H1 (cell line): ENCODE measurements around the gene NDUFAF8. TPM values are rescaled to one million over a fixed set of nuclear protein-coding genes. Genes with fewer than 3 reads are reported as not detected.

Experiments
- CTCF ChIA-PET: fragments of 300-600 bp; sonication (Branson Sonifier 250); formaldehyde crosslinking; loops from one replicate; lab custom pipeline; 2021; ENCODE audit not compliant: partially characterized antibody; lab: Charles Lee
- POLR2A ChIA-PET: fragments of 300-600 bp; sonication (Branson Sonifier 250); formaldehyde crosslinking; loops from one replicate; lab custom pipeline; 2021; ENCODE audit warnings: inconsistent platforms; ENCODE audit not compliant: partially characterized antibody; lab: Charles Lee
- DNase-seq, 2 experiments: peaks; one replicate each; pipeline versions ENCODE4 v3.0.0 to v3.0.0-alpha.2; 2010 to 2022; ENCODE audit warnings: low spot score in 2 of 2, low read depth in 1 of 2, mixed read lengths in 1 of 2
- FAIRE-seq: peaks from 2 replicates; lab custom pipeline; 2011; peaks lifted over from hg19 to GRCh38; lab: Jason Lieb, UNC
- H2AFZ ChIP-seq: 2 replicates; pipeline ENCODE4 v1.8.1; 2012; ENCODE audit warnings: low read length, inconsistent platforms
- H2AK5ac ChIP-seq: 2 replicates; pipeline ENCODE4 v1.6.1; 2013; ENCODE audit warnings: low read depth, low read length
- H2BK120ac ChIP-seq: replicated peaks from 2 replicates; pipeline ENCODE3; 2013; ENCODE audit warnings: low read depth, low read length, inconsistent platforms
- H2BK12ac ChIP-seq: 2 replicates; pipeline ENCODE4 v1.6.1; 2013; ENCODE audit warnings: low read depth, low read length
- H2BK15ac ChIP-seq: 2 replicates; pipeline ENCODE4 v1.6.1; 2013; ENCODE audit warnings: low read length
- H2BK20ac ChIP-seq: 2 replicates; pipeline ENCODE4 v1.6.1; 2013; ENCODE audit warnings: low read length
- H2BK5ac ChIP-seq: 2 replicates; pipeline ENCODE4 v1.6.1; 2013; ENCODE audit warnings: low read depth, low read length
- H3K14ac ChIP-seq: 2 replicates; pipeline ENCODE4 v1.6.1; 2013; ENCODE audit warnings: inconsistent platforms; ENCODE audit not compliant: insufficient read length
- H3K18ac ChIP-seq: 2 replicates; pipeline ENCODE4 v1.6.1; 2013; ENCODE audit warnings: low read length; ENCODE audit errors: extremely low read depth
- H3K23ac ChIP-seq: 2 replicates; pipeline ENCODE4 v1.6.1; 2013; ENCODE audit warnings: inconsistent platforms; ENCODE audit not compliant: insufficient read length
- H3K23me2 ChIP-seq: 2 replicates; pipeline ENCODE4 v1.6.1; 2013; ENCODE audit warnings: low read depth, low read length
- H3K27ac ChIP-seq: 2 replicates; pipeline ENCODE4 v1.6.1; 2011; ENCODE audit warnings: low read depth, low read length, inconsistent platforms
- H3K27me3 ChIP-seq, 4 experiments: replicated peaks in 1 of 4; 1 replicate in 1 of 4; 2 replicates in 3 of 4; pipeline versions ENCODE4 v1.6.1 to v1.8.1; 2011 to 2013; ENCODE audit warnings: low read length in 3 of 4, mild to moderate bottlenecking in 3 of 4, inconsistent platforms in 2 of 4, mixed read lengths in 2 of 4, moderate library complexity in 1 of 4; ENCODE audit not compliant: control insufficient read depth in 3 of 4, insufficient read depth in 3 of 4; ENCODE audit errors: extremely low read depth in 1 of 4
- H3K36me3 ChIP-seq, 4 experiments: 2 replicates each; pipeline versions ENCODE4 v1.6.1 to v1.8.1; 2011 to 2013; ENCODE audit warnings: mild to moderate bottlenecking in 4 of 4, low read length in 3 of 4, moderate library complexity in 2 of 4, control low read depth in 1 of 4, inconsistent platforms in 1 of 4; ENCODE audit not compliant: insufficient read depth in 4 of 4, control insufficient read depth in 2 of 4
- H3K4ac ChIP-seq: replicated peaks from 2 replicates; pipeline ENCODE3; 2013; ENCODE audit warnings: low read length, low read depth, mixed read lengths, inconsistent platforms; ENCODE audit not compliant: insufficient read length
- H3K4me1 ChIP-seq, 4 experiments: replicated peaks in 1 of 4; 1 replicate in 1 of 4; 2 replicates in 3 of 4; pipeline versions ENCODE4 v1.6.1 to v1.8.1; 2011 to 2013; ENCODE audit warnings: low read length in 3 of 4, inconsistent platforms in 2 of 4, mixed read lengths in 1 of 4; ENCODE audit not compliant: insufficient read depth in 4 of 4, control insufficient read depth in 3 of 4
- H3K4me2 ChIP-seq, 2 experiments: 2 replicates each; pipeline versions ENCODE4 v1.6.1 to v1.8.1; 2011 to 2013; ENCODE audit warnings: low read depth in 2 of 2, low read length in 2 of 2, control low read depth in 1 of 2, inconsistent platforms in 1 of 2, mild to moderate bottlenecking in 1 of 2; ENCODE audit not compliant: insufficient read depth in 1 of 2
- H3K4me3 ChIP-seq, 4 experiments: fragments of 200-600, 300-600 bp in 1 of 4; sonication (generic), shearing (Covaris generic), sonication (Bioruptor Twin) in 1 of 4; 2 replicates each; pipeline versions ENCODE4 v1.5.1 to v1.8.1; 2011 to 2016; ENCODE audit warnings: low read length in 4 of 4, low read depth in 3 of 4, control low read depth in 2 of 4, inconsistent platforms in 2 of 4, mild to moderate bottlenecking in 2 of 4, mixed read lengths in 1 of 4, moderate library complexity in 1 of 4; ENCODE audit not compliant: insufficient read depth in 2 of 4; ENCODE audit errors: extremely low read depth in 1 of 4
- H3K56ac ChIP-seq: replicated peaks from 2 replicates; pipeline ENCODE3; 2013; ENCODE audit warnings: low read depth, mild to moderate bottlenecking, mixed read lengths, low read length, inconsistent platforms; ENCODE audit not compliant: insufficient read length
- H3K79me1 ChIP-seq: 2 replicates; pipeline ENCODE4 v1.6.1; 2013; ENCODE audit warnings: low read depth, low read length, control low read depth
- H3K79me2 ChIP-seq, 2 experiments: 2 replicates each; pipeline versions ENCODE4 v1.6.1 to v1.8.1; 2012 to 2013; ENCODE audit warnings: low read length in 2 of 2, mild to moderate bottlenecking in 2 of 2, inconsistent platforms in 1 of 2; ENCODE audit not compliant: insufficient read depth in 2 of 2, control insufficient read depth in 1 of 2
- H3K9ac ChIP-seq, 4 experiments: replicated peaks in 1 of 4; 1 replicate in 1 of 4; 2 replicates in 3 of 4; pipeline versions ENCODE4 v1.6.1 to v1.8.1; 2011 to 2013; ENCODE audit warnings: low read depth in 3 of 4, low read length in 3 of 4, control low read depth in 2 of 4, mild to moderate bottlenecking in 2 of 4, moderate library complexity in 2 of 4, inconsistent platforms in 1 of 4; ENCODE audit errors: extremely low read depth in 1 of 4
- H3K9me3 ChIP-seq, 2 experiments: 2 replicates each; pipeline versions ENCODE4 v1.6.1 to v1.8.1; 2012 to 2013; ENCODE audit warnings: mild to moderate bottlenecking in 2 of 2, moderate library complexity in 2 of 2, control low read depth in 1 of 2, inconsistent platforms in 1 of 2, low read depth in 1 of 2, low read length in 1 of 2, mixed read lengths in 1 of 2; ENCODE audit not compliant: insufficient read depth in 2 of 2
- H4K20me1 ChIP-seq, 2 experiments: replicated peaks in 1 of 2; 2 replicates each; pipeline versions ENCODE3 to v1.8.1; 2011 to 2013; ENCODE audit warnings: inconsistent platforms in 2 of 2, low read length in 2 of 2, mild to moderate bottlenecking in 1 of 2; ENCODE audit not compliant: insufficient read depth in 2 of 2, control insufficient read depth in 1 of 2
- H4K5ac ChIP-seq: 2 replicates; pipeline ENCODE4 v1.6.1; 2013; ENCODE audit warnings: low read length, low read depth, mixed read lengths, inconsistent platforms; ENCODE audit not compliant: insufficient read length
- H4K8ac ChIP-seq: 2 replicates; pipeline ENCODE4 v1.8.0; 2013; ENCODE audit warnings: mild to moderate bottlenecking, moderate library complexity, low read length, inconsistent platforms; ENCODE audit not compliant: insufficient read depth; ENCODE audit errors: extremely low read depth
- H4K91ac ChIP-seq: replicated peaks from 2 replicates; pipeline ENCODE3; 2013; ENCODE audit warnings: low read length, mixed read lengths, inconsistent platforms; ENCODE audit not compliant: insufficient read length
- CTCF ChIP-seq, 3 experiments: IDR thresholded peaks; 1 replicate in 2 of 3; 2 replicates in 1 of 3; pipeline versions ENCODE4 v1.5.1 to v1.6.1; 2011; ENCODE audit warnings: low read length in 3 of 3, mild to moderate bottlenecking in 3 of 3, inconsistent platforms in 2 of 3, low read depth in 1 of 3, moderate library complexity in 1 of 3; ENCODE audit not compliant: insufficient read depth in 1 of 3; ENCODE audit errors: control extremely low read depth in 1 of 3
- RAD21 ChIP-seq, 2 experiments: IDR thresholded peaks in 1 of 2; conservative IDR thresholded peaks in 1 of 2; 2 replicates each; pipeline ENCODE4 v1.6.1; 2011; ENCODE audit warnings: low read depth in 2 of 2, low read length in 2 of 2, improper control_type of control experiment in 1 of 2, inconsistent platforms in 1 of 2, mild to moderate bottlenecking in 1 of 2, moderate library complexity in 1 of 2
- TBP ChIP-seq: IDR thresholded peaks from 2 replicates; pipeline ENCODE4 v1.6.1; 2011; ENCODE audit warnings: low read depth, low read length, improper control_type of control experiment
- WGBS, 2 experiments: shearing (Covaris generic) in 1 of 2; methylation state at CpG; one replicate each; pipeline versions ENCODE4 v1.1.6 to v1.1.7; 2013 to 2015; ENCODE audit warnings: low lambda C conversion rate in 2 of 2, mixed read lengths in 2 of 2, inconsistent platforms in 1 of 2, low coverage in 1 of 2, missing lambda C conversion rate in 1 of 2; ENCODE audit not compliant: insufficient replicate concordance in 2 of 2, insufficient coverage in 1 of 2, insufficient read length in 1 of 2; ENCODE audit errors: extremely low coverage in 1 of 2, missing lambda C conversion rate in 1 of 2; 5-methylcytosine and 5-hydroxymethylcytosine counted together
- polyA plus RNA-seq, 7 experiments: library from polyadenylated mRNA; depleted of rRNA in 3 of 7; stranded (reverse) in 5 of 7; unstranded in 2 of 7; fragments of >200 nt in 5 of 7; fragments of 200-250 nt in 2 of 7; gene quantifications; 1 replicate in 5 of 7; 2 replicates in 1 of 7; 4 replicates in 1 of 7; pipeline versions ENCODE4 v1.2.1 to v1.2.3, GENCODE V29; 2011 to 2013; ENCODE audit warnings: missing spikeins in 2 of 7, mixed read lengths in 2 of 7
- total RNA-seq: library from RNA; stranded (reverse); fragmentation: NEBNext Ultra II Directional; extraction: Animal tissue kit (Norgen Biotek cat#: 25700); gene quantifications from 2 replicates; pipeline ENCODE4 v1.2.1, GENCODE V29; 2021

Gene NDUFAF8
- total and polyA plus RNA-seq, 2 of the 8 experiments (the other 6 are each of a cell fraction or from before 2014, with no cell fraction given) = 48.9 to 91.1 TPM

- Histone ChIP-seq H2AK5ac (no peak overlapping the region), H2BK15ac (no peak overlapping the region), H3K27me3 (no peaks in the 10 kb centered on the region), H3K14ac (no peak overlapping the region), H3K4me2 (no peak overlapping the region), H3K79me1 (no peaks in the 10 kb centered on the region), H4K91ac (no peak overlapping the region), H3K36me3 (peaks cover 0 to 16% (median 4%) of the 10 kb centered on the region in 4 experiments; a peak in 3 of 8 replicates), H3K56ac (no peak overlapping the region), H2BK120ac (no peak overlapping the region), H4K20me1 (peaks cover 0 to 8% of the 10 kb centered on the region in 2 experiments), H2BK5ac (no peak overlapping the region), H3K9me3 (no peaks in the 10 kb centered on the region), H4K5ac (no peak overlapping the region), H2BK20ac (no peak overlapping the region), H2AFZ (no peak overlapping the region), H3K9ac (no peak overlapping the region), H3K4me3 (no peak overlapping the region), H3K4me1 (no peaks in the 10 kb centered on the region; a peak in 1 of 7 replicates), H3K4ac (no peak overlapping the region), H3K27ac (no peak overlapping the region), H3K18ac (no peak overlapping the region), H3K23me2 (no peaks in the 10 kb centered on the region), H4K8ac (no peak overlapping the region), H2BK12ac (no peak overlapping the region), H3K23ac (no peak overlapping the region), H3K79me2 (no peaks in the 10 kb centered on the region)
- POLR2A ChIA-PET = interaction anchor here (0.6 to 1.6 kb wide), 3 partner anchors 32 to 88 kb away, joined by 3 to 4 read pairs (median 4); no protein-coding TSS in a partner anchor
- CTCF ChIA-PET = interaction anchor here (0.6 to 3.0 kb wide), 27 partner anchors 11 to 383 kb away, joined by 3 to 25 read pairs (median 3); partner anchors contain the start of genes AATK, CEP131 and PVALEF
- WGBS, 2 experiments = 91% methylated on average over 27 of the region's 27 CpGs; no CpG with 5 or more reads in 1 of the 2 experiments
- peak in 2 of 3 experiments; percentile 40 to 53; a peak in 3 of 4 replicates for TF ChIP-seq CTCF (IDR thresholded peaks at IDR 0.05; ENCODE audit: control extremely low read depth in 1 of 3, insufficient read depth in 1 of 3, low read depth in 1 of 3, low read length in 3 of 3)
- TF ChIP-seq TBP = no peak
- TF ChIP-seq RAD21 (IDR thresholded peaks at IDR 0.05 in 1 of 2, conservative IDR thresholded peaks at IDR 0.05 in 1 of 2; ENCODE audit: low read depth in 2 of 2, low read length in 2 of 2) = peak; percentile 24 to 30; a peak in 2 of 4 replicates
- DNase-seq (no peak), FAIRE-seq (no peak)
These were observed 38.2 kb upstream of the NDUFAF8 start for GRCh38 chr17:81200695-81201580.
